Eye (tissue), 1 donor: ENCODE results near the gene ZNRF2.
A peak's percentile ranks its signal among the peaks of the same experiment; 100 is the strongest.

ENCODE experiments used
- DNase-seq: peaks from one replicate; pipeline ENCODE4 v3.0.0-alpha.2; 2015

Gene ZNRF2

GRCh38 chr7:30284298-30285066, at the start of gene ZNRF2:
Gene ZNRF2 (plus strand): TSS chr7:30284597. CDS start chr7:30285358, 761 bp downstream.
- DNase-seq: peak; percentile 98

GRCh38 chr7:30237271-30237695, 47.1 kb upstream of the ZNRF2 start:
- no peak for DNase-seq

- peak; percentile 51 for DNase-seq
Measured at GRCh38 chr7:30238721-30239441, 45.5 kb upstream of the ZNRF2 start.

GRCh38 chr7:30240106-30240800, 44.1 kb upstream of the ZNRF2 start:
- DNase-seq: peak; percentile 77

- DNase-seq: no peak
Measured at GRCh38 chr7:30241767-30242166, 42.6 kb upstream of the ZNRF2 start.

GRCh38 chr7:30244340-30244739, 40.1 kb upstream of the ZNRF2 start:
- no peak for DNase-seq

GRCh38 chr7:30245913-30246312, 38.5 kb upstream of the ZNRF2 start:
- DNase-seq: no peak

- DNase-seq: no peak
Measured at GRCh38 chr7:30246392-30246791, 38.0 kb upstream of the ZNRF2 start.

GRCh38 chr7:30247541-30248401, 36.6 kb upstream of the ZNRF2 start:
- DNase-seq: peak; percentile 73

GRCh38 chr7:30249316-30249715, 35.1 kb upstream of the ZNRF2 start:
- no peak for DNase-seq

GRCh38 chr7:30249986-30250774, 34.2 kb upstream of the ZNRF2 start:
- no peak for DNase-seq

- DNase-seq: peak; percentile 68
Measured at GRCh38 chr7:30251708-30252329, 32.6 kb upstream of the ZNRF2 start.

- peak; percentile 18 for DNase-seq
Measured at GRCh38 chr7:30252885-30253795, 31.3 kb upstream of the ZNRF2 start.

GRCh38 chr7:30253796-30254165, 30.6 kb upstream of the ZNRF2 start:
- DNase-seq: no peak

- DNase-seq: no peak
Measured at GRCh38 chr7:30254248-30254647, 30.1 kb upstream of the ZNRF2 start.

GRCh38 chr7:30254717-30255063, 29.7 kb upstream of the ZNRF2 start:
- no peak for DNase-seq

- no peak for DNase-seq
Measured at GRCh38 chr7:30255064-30255769, 29.2 kb upstream of the ZNRF2 start.

- no peak for DNase-seq
Measured at GRCh38 chr7:30256349-30256858, 28.0 kb upstream of the ZNRF2 start.

GRCh38 chr7:30260246-30260768, 24.1 kb upstream of the ZNRF2 start:
- no peak for DNase-seq
